ENCODE measurements around the gene CLIC6. TPM values are rescaled to one million over a fixed set of nuclear protein-coding genes. Genes with fewer than 3 reads are reported as not detected.

Gene CLIC6
- total and polyA plus RNA-seq, 2 of the 4 experiments (the other 2 are of a cell fraction), result not detected

DNA sequence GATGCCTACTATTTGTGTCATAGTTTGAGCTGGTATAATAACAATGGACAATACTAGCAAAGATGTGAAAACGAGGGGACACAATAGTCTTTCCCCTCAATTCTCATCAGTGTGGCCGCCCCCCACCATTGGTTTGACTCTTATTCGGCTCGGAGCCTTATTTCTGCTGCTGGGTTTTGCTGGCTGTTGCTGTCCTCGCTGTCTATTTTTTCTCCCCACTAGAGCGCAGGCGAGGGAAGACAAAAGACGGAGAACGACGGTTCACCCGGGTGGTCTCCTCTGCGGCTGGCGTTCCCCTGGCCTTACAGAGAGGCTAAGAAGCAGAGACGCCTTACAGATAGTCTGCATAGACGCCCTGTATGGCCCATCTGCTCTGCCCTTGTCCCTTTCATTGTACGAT is 19.4 kb downstream of the CLIC6 start:
- no peak for DNase-seq
- in situ Hi-C loops (cut with MboI; ENCODE audit: low sequenced_read_pairs), result no loop called here
- Histone ChIP-seq H3K9me1 (ENCODE audit: insufficient read depth, low read length) (no peaks in the 10 kb centered on the region), H3K27ac (ENCODE audit: insufficient read depth, low read length) (no peak overlapping the region), H4K5ac (ENCODE audit: low read depth, low read length) (no peak overlapping the region), H2BK120ac (ENCODE audit: low read depth, low read length) (no peak overlapping the region), H4K8ac (ENCODE audit: low read depth in 2 of 2, low read length in 2 of 2) (no peak overlapping the region), H3K27me3 (ENCODE audit: control insufficient read depth, insufficient read depth, low read length) (peaks cover 59% of the 10 kb centered on the region), H3K4me3 (ENCODE audit: insufficient read depth, low read depth, low read length) (no peak overlapping the region), H2AFZ (replicated peaks; ENCODE audit: low read length, poor library complexity) (no peak overlapping the region), H3K23ac (ENCODE audit: low read depth, low read length) (no peak overlapping the region), H4K91ac (ENCODE audit: insufficient read depth, low read depth, low read length) (no peak overlapping the region), H2AK9ac (replicated peaks; ENCODE audit: low read depth, low read length, poor library complexity) (no peak overlapping the region), H2BK15ac (ENCODE audit: low read depth, low read length) (no peak overlapping the region), H3K14ac (replicated peaks; ENCODE audit: low read depth, low read length) (no peak overlapping the region), H3K79me1 (ENCODE audit: low read depth in 1 of 2, low read length in 2 of 2) (no peaks in the 10 kb centered on the region), H2BK5ac (ENCODE audit: low read depth, low read length, poor library complexity, severe bottlenecking) (no peak overlapping the region), H3K18ac (ENCODE audit: low read depth, low read length) (no peak overlapping the region), H3K4me1 (ENCODE audit: control insufficient read depth, insufficient read depth, low read length) (no peaks in the 10 kb centered on the region), H3K36me3 (ENCODE audit: control insufficient read depth, insufficient read depth, low read length) (no peaks in the 10 kb centered on the region), H4K20me1 (ENCODE audit: insufficient read depth, low read length) (no peaks in the 10 kb centered on the region), H3K56ac (ENCODE audit: extremely low read depth, insufficient read depth, low read length) (no peak overlapping the region), H2AK5ac (ENCODE audit: low read depth, low read length) (no peak overlapping the region), H3K9me3 (ENCODE audit: control insufficient read depth, insufficient read depth, low read length) (no peaks in the 10 kb centered on the region), H3K4me2 (ENCODE audit: low read depth, low read length) (no peak overlapping the region), H2BK20ac (ENCODE audit: low read depth, low read length) (no peak overlapping the region), H3K4ac (ENCODE audit: low read depth, low read length) (no peak overlapping the region), H3K9ac (ENCODE audit: low read depth, low read length) (no peak overlapping the region)
- 88% methylated on average over 11 of the region's 16 CpGs; no CpG with 5 or more reads in 1 of the 2 experiments for WGBS, 2 experiments (ENCODE audit: extremely low coverage in 2 of 2, insufficient read length in 1 of 2)
- POLR2A ChIA-PET (ENCODE audit: unreplicated experiment), result no interaction called here
- TF ChIP-seq MAFK (IDR thresholded peaks at IDR 0.05; ENCODE audit: low read depth, low read length), result no peak
- TF ChIP-seq BHLHE40 (IDR thresholded peaks at IDR 0.05; ENCODE audit: low read depth, low read length), result no peak
- no peak for TF ChIP-seq RFX5 (IDR thresholded peaks at IDR 0.05; ENCODE audit: low read depth, low read length)
- TF ChIP-seq CHD1 (IDR thresholded peaks at IDR 0.05; ENCODE audit: low read depth, low read length), result no peak
- TF ChIP-seq, protein P1, sequence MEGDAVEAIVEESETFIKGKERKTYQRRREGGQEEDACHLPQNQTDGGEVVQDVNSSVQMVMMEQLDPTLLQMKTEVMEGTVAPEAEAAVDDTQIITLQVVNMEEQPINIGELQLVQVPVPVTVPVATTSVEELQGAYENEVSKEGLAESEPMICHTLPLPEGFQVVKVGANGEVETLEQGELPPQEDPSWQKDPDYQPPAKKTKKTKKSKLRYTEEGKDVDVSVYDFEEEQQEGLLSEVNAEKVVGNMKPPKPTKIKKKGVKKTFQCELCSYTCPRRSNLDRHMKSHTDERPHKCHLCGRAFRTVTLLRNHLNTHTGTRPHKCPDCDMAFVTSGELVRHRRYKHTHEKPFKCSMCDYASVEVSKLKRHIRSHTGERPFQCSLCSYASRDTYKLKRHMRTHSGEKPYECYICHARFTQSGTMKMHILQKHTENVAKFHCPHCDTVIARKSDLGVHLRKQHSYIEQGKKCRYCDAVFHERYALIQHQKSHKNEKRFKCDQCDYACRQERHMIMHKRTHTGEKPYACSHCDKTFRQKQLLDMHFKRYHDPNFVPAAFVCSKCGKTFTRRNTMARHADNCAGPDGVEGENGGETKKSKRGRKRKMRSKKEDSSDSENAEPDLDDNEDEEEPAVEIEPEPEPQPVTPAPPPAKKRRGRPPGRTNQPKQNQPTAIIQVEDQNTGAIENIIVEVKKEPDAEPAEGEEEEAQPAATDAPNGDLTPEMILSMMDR (conservative IDR thresholded peaks at IDR 0.05; ENCODE audit: low read depth, low read length), result no peak
- no peak for TF ChIP-seq RCOR1 (IDR thresholded peaks at IDR 0.05; ENCODE audit: insufficient replicate concordance, low read length)
- no peak for TF ChIP-seq SMC3 (IDR thresholded peaks at IDR 0.05; ENCODE audit: low read depth, low read length)
- TF ChIP-seq CEBPB (IDR thresholded peaks at IDR 0.05; ENCODE audit: low read depth, low read length), result no peak
- TF ChIP-seq MAZ (IDR thresholded peaks at IDR 0.05; ENCODE audit: borderline replicate concordance, low read depth, low read length), result no peak
- no peak for TF ChIP-seq NFE2L2 (IDR thresholded peaks at IDR 0.05; ENCODE audit: low read depth, low read length)
- no peak for TF ChIP-seq MXI1 (IDR thresholded peaks at IDR 0.05; ENCODE audit: borderline replicate concordance, low read depth, low read length)
- no peak for TF ChIP-seq FOS (IDR thresholded peaks at IDR 0.05; ENCODE audit: low read depth, low read length)
- no peak for TF ChIP-seq POLR2A (IDR thresholded peaks at IDR 0.05; ENCODE audit: low read depth, low read length)
- TF ChIP-seq, protein P2, sequence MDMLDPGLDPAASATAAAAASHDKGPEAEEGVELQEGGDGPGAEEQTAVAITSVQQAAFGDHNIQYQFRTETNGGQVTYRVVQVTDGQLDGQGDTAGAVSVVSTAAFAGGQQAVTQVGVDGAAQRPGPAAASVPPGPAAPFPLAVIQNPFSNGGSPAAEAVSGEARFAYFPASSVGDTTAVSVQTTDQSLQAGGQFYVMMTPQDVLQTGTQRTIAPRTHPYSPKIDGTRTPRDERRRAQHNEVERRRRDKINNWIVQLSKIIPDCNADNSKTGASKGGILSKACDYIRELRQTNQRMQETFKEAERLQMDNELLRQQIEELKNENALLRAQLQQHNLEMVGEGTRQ (IDR thresholded peaks at IDR 0.05; ENCODE audit: low read depth, low read length), result no peak
- no peak for TF ChIP-seq RAD21 (IDR thresholded peaks at IDR 0.05; ENCODE audit: low read length)
- dilution Hi-C loops (cut with HindIII; ENCODE audit: low sequenced_read_pairs, unreplicated experiment), result no loop called here
- intact Hi-C loops (cut with micrococcal nuclease), result no loop called here
- no peak for ATAC-seq (ENCODE audit: low read depth)
- CTCF ChIA-PET, result no interaction called here
- no TSS peak for BruUV-seq (replicated peaks)

Data from IMR-90 (cell line).